Measurements from ENCODE around the gene GUCA1A.
A peak's percentile ranks its signal among the peaks of the same experiment; 100 is the strongest.
"Not testable (repeated sequence)": the region's sequence is repeated elsewhere in the genome, so short reads cannot be mapped to it uniquely, and the experiment has no call there.

Gene GUCA1A

DNA sequence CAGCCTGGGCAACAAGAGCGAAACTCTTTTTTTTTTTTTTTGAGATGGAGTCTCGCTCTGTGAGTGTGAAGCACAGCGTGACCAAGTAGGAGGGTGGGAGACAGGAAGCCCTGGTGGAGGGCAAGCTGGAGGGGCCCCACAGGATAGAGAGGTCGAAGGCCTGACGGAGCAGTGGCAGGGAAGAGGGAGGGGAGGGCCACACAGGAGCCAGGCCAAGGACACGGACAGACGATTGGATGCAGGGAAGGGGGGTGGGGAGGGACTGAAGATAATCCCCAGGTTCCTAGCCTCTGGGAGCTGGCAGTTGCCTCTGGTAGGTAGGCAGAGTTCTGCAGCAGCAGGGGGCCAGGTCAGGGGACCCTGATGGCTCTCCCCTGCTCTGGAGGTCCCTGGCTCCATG is 10.8 kb upstream of the GUCA1A start:
- in situ Hi-C loops (cut with MboI; ENCODE audit: low pct_unique_long_range_greater_than_20kb, low sequenced_read_pairs, unreplicated experiment): no loop called here
- no peak for DNase-seq (ENCODE audit: low spot score)
- TF ChIP-seq, protein P1, sequence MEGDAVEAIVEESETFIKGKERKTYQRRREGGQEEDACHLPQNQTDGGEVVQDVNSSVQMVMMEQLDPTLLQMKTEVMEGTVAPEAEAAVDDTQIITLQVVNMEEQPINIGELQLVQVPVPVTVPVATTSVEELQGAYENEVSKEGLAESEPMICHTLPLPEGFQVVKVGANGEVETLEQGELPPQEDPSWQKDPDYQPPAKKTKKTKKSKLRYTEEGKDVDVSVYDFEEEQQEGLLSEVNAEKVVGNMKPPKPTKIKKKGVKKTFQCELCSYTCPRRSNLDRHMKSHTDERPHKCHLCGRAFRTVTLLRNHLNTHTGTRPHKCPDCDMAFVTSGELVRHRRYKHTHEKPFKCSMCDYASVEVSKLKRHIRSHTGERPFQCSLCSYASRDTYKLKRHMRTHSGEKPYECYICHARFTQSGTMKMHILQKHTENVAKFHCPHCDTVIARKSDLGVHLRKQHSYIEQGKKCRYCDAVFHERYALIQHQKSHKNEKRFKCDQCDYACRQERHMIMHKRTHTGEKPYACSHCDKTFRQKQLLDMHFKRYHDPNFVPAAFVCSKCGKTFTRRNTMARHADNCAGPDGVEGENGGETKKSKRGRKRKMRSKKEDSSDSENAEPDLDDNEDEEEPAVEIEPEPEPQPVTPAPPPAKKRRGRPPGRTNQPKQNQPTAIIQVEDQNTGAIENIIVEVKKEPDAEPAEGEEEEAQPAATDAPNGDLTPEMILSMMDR (IDR thresholded peaks at IDR 0.05; ENCODE audit: extremely low read depth, insufficient read depth, missing control alignments): no peak

- in situ Hi-C loops (cut with MboI; ENCODE audit: low pct_unique_long_range_greater_than_20kb, low sequenced_read_pairs, unreplicated experiment): no loop called here
- DNase-seq (ENCODE audit: low spot score): no peak
- TF ChIP-seq, protein P1 (IDR thresholded peaks at IDR 0.05; ENCODE audit: extremely low read depth, insufficient read depth, missing control alignments): no peak
Measured at GRCh38 chr6:42162812-42163211, 10.4 kb upstream of the GUCA1A start.

DNA sequence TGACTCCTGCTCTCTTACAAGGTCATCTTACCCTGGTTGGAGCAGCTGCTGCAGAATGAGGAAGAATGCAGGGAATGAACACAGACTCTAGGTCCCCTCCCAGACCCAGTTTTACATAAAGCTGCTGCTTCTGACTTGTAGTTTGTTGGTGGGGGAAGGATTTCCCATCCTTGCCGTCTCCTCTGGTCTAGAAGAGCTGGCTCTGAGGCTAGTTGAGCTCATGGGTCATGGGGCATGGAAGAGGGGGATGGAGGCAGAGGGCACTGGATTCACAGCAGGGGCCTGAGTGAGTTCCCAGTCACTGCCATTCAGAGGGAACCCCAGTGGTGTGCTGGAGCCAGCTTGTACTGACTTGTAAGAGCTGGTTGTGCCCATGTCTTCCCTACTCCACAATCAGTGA is 9.2 kb upstream of the GUCA1A start:
- no peak for DNase-seq (ENCODE audit: low spot score)
- TF ChIP-seq, protein P1 (IDR thresholded peaks at IDR 0.05; ENCODE audit: extremely low read depth, insufficient read depth, missing control alignments): no peak
- in situ Hi-C loops (cut with MboI; ENCODE audit: low pct_unique_long_range_greater_than_20kb, low sequenced_read_pairs, unreplicated experiment): no loop called here

DNA sequence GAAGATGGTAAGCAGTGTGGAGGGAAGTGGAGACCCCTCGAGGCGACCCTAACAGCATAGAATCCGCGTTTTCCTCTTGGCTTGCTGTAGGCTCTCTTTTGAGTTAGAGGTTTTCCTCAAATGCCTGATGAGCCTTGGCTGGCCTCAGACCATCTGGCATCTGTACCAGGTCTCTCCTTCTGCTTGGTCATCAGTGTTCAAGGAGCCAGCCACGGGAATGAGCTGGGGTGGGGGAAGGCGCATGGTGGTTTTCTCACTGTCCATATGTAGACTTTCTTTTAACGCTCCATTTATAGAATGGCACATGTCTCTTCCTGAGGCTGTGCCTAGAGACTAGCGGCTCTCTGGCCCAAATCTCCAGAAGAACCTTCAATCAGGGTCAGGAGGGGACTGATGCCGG is 8.1 kb upstream of the GUCA1A start:
- in situ Hi-C loops (cut with MboI; ENCODE audit: low pct_unique_long_range_greater_than_20kb, low sequenced_read_pairs, unreplicated experiment): no loop called here
- DNase-seq (ENCODE audit: low spot score): no peak
- TF ChIP-seq, protein P1 (IDR thresholded peaks at IDR 0.05; ENCODE audit: extremely low read depth, insufficient read depth, missing control alignments): no peak

DNA sequence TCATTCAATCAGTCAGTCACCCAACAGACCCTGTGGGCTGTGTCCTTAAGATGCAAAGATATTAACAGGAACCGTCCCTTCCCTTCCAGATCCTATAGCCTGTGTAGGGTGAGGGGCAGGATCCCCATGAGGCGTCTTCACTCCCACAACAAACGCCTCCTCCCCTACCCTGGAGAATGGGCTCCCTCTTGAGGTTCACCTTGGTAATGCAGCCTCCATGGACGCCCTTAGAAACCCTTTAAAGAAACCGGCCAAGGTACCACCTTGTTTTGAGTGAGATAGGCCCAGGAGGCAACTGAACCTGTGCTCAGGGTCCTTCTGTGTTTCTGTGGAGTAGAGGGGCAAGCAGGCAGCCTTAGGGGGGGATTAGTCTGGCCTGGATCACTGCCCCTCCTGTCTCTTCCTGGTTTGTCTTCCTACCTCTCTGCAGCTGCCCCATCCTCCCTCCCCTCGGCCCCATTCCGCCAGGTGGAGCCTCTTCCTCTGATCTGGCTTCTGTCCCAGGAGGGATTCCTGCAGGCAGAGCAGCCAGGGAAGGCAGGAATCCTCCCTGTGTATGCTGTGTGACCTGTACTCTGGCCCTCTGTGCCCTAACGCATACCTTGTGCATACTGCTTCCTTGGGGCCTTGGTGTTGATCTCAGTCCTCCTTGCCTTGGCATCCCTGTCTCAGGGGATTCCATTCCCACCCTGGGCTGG is 6.6 kb upstream of the GUCA1A start:
- TF ChIP-seq, protein P1 (IDR thresholded peaks at IDR 0.05; ENCODE audit: extremely low read depth, insufficient read depth, missing control alignments): peak; percentile 93
- in situ Hi-C loops (cut with MboI; ENCODE audit: low pct_unique_long_range_greater_than_20kb, low sequenced_read_pairs, unreplicated experiment): no loop called here

GRCh38 chr6:42168650-42169049 is 4.5 kb upstream of the GUCA1A start:
- TF ChIP-seq, protein P1 (IDR thresholded peaks at IDR 0.05; ENCODE audit: extremely low read depth, insufficient read depth, missing control alignments): no peak
- in situ Hi-C loops (cut with MboI; ENCODE audit: low pct_unique_long_range_greater_than_20kb, low sequenced_read_pairs, unreplicated experiment): no loop called here
- DNase-seq (ENCODE audit: low spot score): no peak

More for the DNA sequence above, 6.6 kb upstream of the GUCA1A start:
- peak; percentile 89 for DNase-seq (ENCODE audit: low spot score)

DNA sequence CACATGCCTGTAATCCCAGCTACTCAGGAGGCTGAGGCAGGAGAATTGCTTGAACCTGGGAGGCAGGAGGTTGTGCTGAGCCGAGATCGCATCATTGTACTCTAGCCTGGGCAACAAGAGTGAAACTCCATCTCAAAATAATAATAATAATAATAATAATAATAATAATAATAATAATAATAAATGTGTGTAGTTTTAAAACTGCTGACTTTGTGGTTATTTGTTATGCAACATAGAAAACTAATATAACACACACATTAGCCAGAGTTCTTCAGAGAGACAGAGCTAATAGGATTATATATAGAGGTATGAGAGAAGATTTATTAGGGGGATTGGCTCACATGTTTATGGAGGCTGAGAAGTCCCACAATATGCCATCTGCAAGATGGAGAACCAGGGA is 3.4 kb upstream of the GUCA1A start:
- DNase-seq (ENCODE audit: low spot score); in situ Hi-C loops (cut with MboI; ENCODE audit: low pct_unique_long_range_greater_than_20kb, low sequenced_read_pairs, unreplicated experiment): not testable (repeated sequence)

All from GM13977 (cell line).